HG02870 (cell line): ENCODE measurements around the gene PRKCD.

ENCODE experiments used
- ATAC-seq: cut with Tn5 transposase; IDR thresholded peaks from one replicate; pipeline ENCODE4 v1.9.1; 2021; ENCODE audit warnings: mild to moderate bottlenecking, moderate library complexity; ENCODE audit not compliant: unreplicated experiment

PRKCD gene

GRCh38 chr3:53211706-53212702 lies 51.0 kb downstream of the PRKCD start:
- no peak for ATAC-seq

- ATAC-seq, result no peak
Measured at GRCh38 chr3:53213276-53213675, 52.3 kb downstream of the PRKCD start.

- no peak for ATAC-seq
Measured at GRCh38 chr3:53215816-53216215, 54.8 kb downstream of the PRKCD start.

- no peak for ATAC-seq
Measured at GRCh38 chr3:53216723-53217122, 55.7 kb downstream of the PRKCD start.

- ATAC-seq, result no peak
Measured at GRCh38 chr3:53217175-53217574, 56.2 kb downstream of the PRKCD start.

- no peak for ATAC-seq
Measured at GRCh38 chr3:53218131-53218530, 57.1 kb downstream of the PRKCD start.

GRCh38 chr3:53219895-53220483 lies 59.0 kb downstream of the PRKCD start:
- ATAC-seq, result peak; percentile 55

GRCh38 chr3:53221345-53221744 lies 60.3 kb downstream of the PRKCD start:
- no peak for ATAC-seq

- no peak for ATAC-seq
Measured at GRCh38 chr3:53221827-53222182, 60.8 kb downstream of the PRKCD start.

- ATAC-seq, result no peak
Measured at GRCh38 chr3:53222183-53222901, 61.3 kb downstream of the PRKCD start.

- no peak for ATAC-seq
Measured at GRCh38 chr3:53223025-53223424, 62.0 kb downstream of the PRKCD start.

- ATAC-seq, result no peak
Measured at GRCh38 chr3:53223541-53223966, 62.5 kb downstream of the PRKCD start.

- ATAC-seq, result no peak
Measured at GRCh38 chr3:53224026-53224425, 63.0 kb downstream of the PRKCD start.

GRCh38 chr3:53224536-53224935 lies 63.5 kb downstream of the PRKCD start:
- ATAC-seq, result no peak

GRCh38 chr3:53225181-53225580 lies 64.2 kb downstream of the PRKCD start:
- ATAC-seq, result no peak

GRCh38 chr3:53225651-53226050 lies 64.6 kb downstream of the PRKCD start:
- no peak for ATAC-seq

GRCh38 chr3:53226142-53226840 lies 65.3 kb downstream of the PRKCD start:
- ATAC-seq, result no peak

GRCh38 chr3:53226841-53227407 lies 65.9 kb downstream of the PRKCD start:
- ATAC-seq, result no peak

- ATAC-seq, result no peak
Measured at GRCh38 chr3:53227993-53228885, 67.2 kb downstream of the PRKCD start.

- no peak for ATAC-seq
Measured at GRCh38 chr3:53229171-53229570, 68.2 kb downstream of the PRKCD start.
